ENCODE measurements around the gene HACD1. TPM values are rescaled to one million over a fixed set of nuclear protein-coding genes. Genes with fewer than 3 reads are reported as not detected.

Gene HACD1
- polyA plus RNA-seq, 3 donors, result 0.53 to 1.4 (median 0.86) TPM

DNA sequence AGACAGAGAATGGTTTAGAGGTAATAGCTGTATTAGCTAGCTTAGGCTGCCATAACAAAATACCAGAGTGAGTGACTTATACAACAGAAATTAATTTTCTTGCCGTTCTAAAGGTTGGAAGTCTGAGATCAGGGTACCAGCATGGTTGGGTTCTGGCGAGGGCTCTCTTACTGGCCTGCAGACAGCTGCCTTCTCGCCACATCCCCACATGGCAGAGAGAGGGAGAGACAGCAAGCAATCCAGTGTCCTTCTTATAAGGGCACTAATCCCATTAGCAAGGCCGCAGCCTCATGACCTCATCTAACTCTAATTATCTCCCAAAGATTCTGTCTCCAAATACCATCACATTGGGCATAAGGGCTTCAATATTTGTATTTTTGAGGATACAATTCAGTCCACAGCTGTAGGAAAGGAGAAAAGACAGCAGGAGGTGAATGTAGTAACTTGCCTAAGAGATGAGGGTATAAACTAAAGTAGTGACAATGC, 23.2 kb upstream of the HACD1 start:
- H3K27ac Mint-ChIP-seq, result no peak overlapping the region
- H3K4me3 ChIP-seq (replicated peaks in 1 of 3; ENCODE audit: low read depth in 2 of 3, low read length in 3 of 3), result no peak overlapping the region
- no peak for DNase-seq
- no peaks in the 10 kb centered on the region for H3K36me3 Mint-ChIP-seq
- no peak overlapping the region for H3K27ac ChIP-seq (ENCODE audit: low read depth in 1 of 2, low read length in 2 of 2)
- H3K9me3 Mint-ChIP-seq, result peaks cover 0 to 3% (median 1%) of the 10 kb centered on the region in 7 donors
- H4K20me1 ChIP-seq (ENCODE audit: insufficient read depth, low read length), result no peaks in the 10 kb centered on the region
- no peak overlapping the region for H2AFZ ChIP-seq (ENCODE audit: insufficient read depth, low read depth, low read length, poor library complexity, severe bottlenecking)
- H3K27me3 ChIP-seq (ENCODE audit: control insufficient read depth in 2 of 2, insufficient read depth in 2 of 2, low read length in 2 of 2), result no peaks in the 10 kb centered on the region
- peaks cover 31% of the 10 kb centered on the region for H3K79me2 ChIP-seq (ENCODE audit: insufficient read depth, low read length)
- 96% methylated on average over 3 of the region's 4 CpGs for whole genome bisulfite sequencing (ENCODE audit: insufficient coverage)
- H3K27me3 Mint-ChIP-seq (ENCODE audit: low read depth in 3 of 3), result peaks cover 0 to 3% (median 2%) of the 10 kb centered on the region in 3 donors
- no peak overlapping the region for H3K4me2 ChIP-seq (replicated peaks; ENCODE audit: extremely low read depth, low read length, poor library complexity, severe bottlenecking)
- H3K4me1 ChIP-seq (ENCODE audit: control insufficient read depth in 1 of 2, insufficient read depth in 2 of 2, low read length in 2 of 2), result peaks cover 17 to 18% of the 10 kb centered on the region in 2 donors
- peaks cover 19% of the 10 kb centered on the region for H3K4me1 Mint-ChIP-seq
- intact Hi-C loops (cut with micrococcal nuclease), result loop anchor here in 1 of 2 donors (10.0 kb wide), 1 partner anchor 1014 kb away; the partner anchor contains the start of genes ARL5B and NSUN6
- TF ChIP-seq, protein P1, sequence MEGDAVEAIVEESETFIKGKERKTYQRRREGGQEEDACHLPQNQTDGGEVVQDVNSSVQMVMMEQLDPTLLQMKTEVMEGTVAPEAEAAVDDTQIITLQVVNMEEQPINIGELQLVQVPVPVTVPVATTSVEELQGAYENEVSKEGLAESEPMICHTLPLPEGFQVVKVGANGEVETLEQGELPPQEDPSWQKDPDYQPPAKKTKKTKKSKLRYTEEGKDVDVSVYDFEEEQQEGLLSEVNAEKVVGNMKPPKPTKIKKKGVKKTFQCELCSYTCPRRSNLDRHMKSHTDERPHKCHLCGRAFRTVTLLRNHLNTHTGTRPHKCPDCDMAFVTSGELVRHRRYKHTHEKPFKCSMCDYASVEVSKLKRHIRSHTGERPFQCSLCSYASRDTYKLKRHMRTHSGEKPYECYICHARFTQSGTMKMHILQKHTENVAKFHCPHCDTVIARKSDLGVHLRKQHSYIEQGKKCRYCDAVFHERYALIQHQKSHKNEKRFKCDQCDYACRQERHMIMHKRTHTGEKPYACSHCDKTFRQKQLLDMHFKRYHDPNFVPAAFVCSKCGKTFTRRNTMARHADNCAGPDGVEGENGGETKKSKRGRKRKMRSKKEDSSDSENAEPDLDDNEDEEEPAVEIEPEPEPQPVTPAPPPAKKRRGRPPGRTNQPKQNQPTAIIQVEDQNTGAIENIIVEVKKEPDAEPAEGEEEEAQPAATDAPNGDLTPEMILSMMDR (IDR thresholded peaks at IDR 0.05), result no peak
- no peaks in the 10 kb centered on the region for H3K36me3 ChIP-seq (replicated peaks in 1 of 2; ENCODE audit: control insufficient read depth in 1 of 2, insufficient read depth in 2 of 2, low read length in 2 of 2)
- H3K9me3 ChIP-seq (replicated peaks in 1 of 2; ENCODE audit: control insufficient read depth in 1 of 2, insufficient read depth in 1 of 2, low read length in 2 of 2), result no peaks in the 10 kb centered on the region
- H3K9ac ChIP-seq (ENCODE audit: insufficient read depth, low read length, poor library complexity, severe bottlenecking), result no peak overlapping the region
- no peak overlapping the region for H3K4me3 Mint-ChIP-seq

DNA sequence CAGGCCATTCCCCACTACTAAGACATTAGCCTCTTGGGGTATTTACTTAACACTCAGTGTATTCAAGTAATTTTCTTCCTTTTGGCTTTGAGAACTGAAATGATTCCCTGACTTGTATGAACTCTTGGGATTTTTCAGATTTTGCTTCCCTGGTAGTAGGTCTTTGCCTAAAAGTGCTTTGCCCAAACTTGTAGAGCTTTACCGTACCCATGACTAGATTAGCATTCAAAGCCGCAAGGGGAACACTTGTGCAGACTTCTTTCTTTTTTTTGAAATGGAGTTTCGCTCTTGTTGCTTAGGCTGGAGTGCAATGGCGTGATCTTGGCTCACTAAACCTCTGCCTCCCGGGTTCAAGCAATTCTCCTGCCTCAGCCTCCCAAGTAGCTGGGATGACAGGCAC, 20.7 kb upstream of the HACD1 start:
- Mint-ChIP-seq H3K9me3 (peaks cover 0 to 3% (median 1%) of the 10 kb centered on the region in 7 donors), H3K36me3 (no peaks in the 10 kb centered on the region), H3K27me3 (ENCODE audit: low read depth in 3 of 3) (peaks cover 0 to 3% (median 0%) of the 10 kb centered on the region in 3 donors), H3K27ac (no peak overlapping the region), H3K4me1 (peaks cover 3% of the 10 kb centered on the region), H3K4me3 (no peak overlapping the region)
- Histone ChIP-seq H3K9me3 (replicated peaks in 1 of 2; ENCODE audit: control insufficient read depth in 1 of 2, insufficient read depth in 1 of 2, low read length in 2 of 2) (no peaks in the 10 kb centered on the region), H3K4me3 (replicated peaks in 1 of 3; ENCODE audit: low read depth in 2 of 3, low read length in 3 of 3) (no peak overlapping the region), H3K36me3 (replicated peaks in 1 of 2; ENCODE audit: control insufficient read depth in 1 of 2, insufficient read depth in 2 of 2, low read length in 2 of 2) (no peaks in the 10 kb centered on the region), H3K4me1 (ENCODE audit: control insufficient read depth in 1 of 2, insufficient read depth in 2 of 2, low read length in 2 of 2) (peaks cover under 1 to 2% of the 10 kb centered on the region in 2 donors), H3K9ac (ENCODE audit: insufficient read depth, low read length, poor library complexity, severe bottlenecking) (no peak overlapping the region), H3K4me2 (replicated peaks; ENCODE audit: extremely low read depth, low read length, poor library complexity, severe bottlenecking) (no peak overlapping the region), H3K27ac (ENCODE audit: low read depth in 1 of 2, low read length in 2 of 2) (no peak overlapping the region), H3K27me3 (ENCODE audit: control insufficient read depth in 2 of 2, insufficient read depth in 2 of 2, low read length in 2 of 2) (no peaks in the 10 kb centered on the region), H3K79me2 (ENCODE audit: insufficient read depth, low read length) (peaks cover 8% of the 10 kb centered on the region), H2AFZ (ENCODE audit: insufficient read depth, low read depth, low read length, poor library complexity, severe bottlenecking) (no peak overlapping the region), H4K20me1 (ENCODE audit: insufficient read depth, low read length) (no peaks in the 10 kb centered on the region)
- TF ChIP-seq, protein P1 (IDR thresholded peaks at IDR 0.05), result no peak
- DNase-seq, result no peak
- WGBS (ENCODE audit: insufficient coverage), result 94% methylated on average over 2 of the region's 5 CpGs
- intact Hi-C loops (cut with micrococcal nuclease), result no loop called here

Data from CD14-positive monocyte (primary cell).